NCI-H524 treated with DMSO at 0.1 percent for 48 hours (cell line): ENCODE data around the gene TPRN.

Experiments
- DNase-seq: peaks from one replicate; lab custom pipeline; 2025; lab: John Stamatoyannopoulos, UW

Gene TPRN

GRCh38 chr9:137141976-137142936, 58.3 kb downstream of the TPRN start:
- DNase-seq: no peak
